DOHH2 (cell line): Measurements from ENCODE around the gene TFAM.

ENCODE experiments used
- CTCF ChIP-seq: fragments of 200-600 bp; sonication (generic); IDR thresholded peaks from one replicate; pipeline ENCODE4 v1.5.1; 2014; ENCODE audit warnings: antibody characterized with exemption, mild to moderate bottlenecking, low read depth, low read length; ENCODE audit not compliant: poor library complexity, severe bottlenecking
- EZH2phosphoT487 ChIP-seq: fragments of 200-600 bp; sonication (generic); IDR thresholded peaks from 2 replicates; pipeline ENCODE4 v1.6.1; 2017; ENCODE audit warnings: borderline replicate concordance, mild to moderate bottlenecking, antibody characterized with exemption, low read length, moderate library complexity, mixed read lengths

- TF ChIP-seq CTCF = no peak
- no peak for TF ChIP-seq EZH2phosphoT487
Observed at GRCh38 chr10:58444321-58444720, 59.1 kb downstream of the TFAM start.
